NCI-H2029 treated with DMSO at 0.1 percent for 48 hours (cell line): ENCODE data around the gene NR1H4.
"Not testable (repeated sequence)": the region's sequence is repeated elsewhere in the genome, so short reads cannot be mapped to it uniquely, and the experiment has no call there.

Experiments used
- DNase-seq: peaks from one replicate; lab custom pipeline; 2025; lab: John Stamatoyannopoulos, UW

Gene NR1H4

DNA sequence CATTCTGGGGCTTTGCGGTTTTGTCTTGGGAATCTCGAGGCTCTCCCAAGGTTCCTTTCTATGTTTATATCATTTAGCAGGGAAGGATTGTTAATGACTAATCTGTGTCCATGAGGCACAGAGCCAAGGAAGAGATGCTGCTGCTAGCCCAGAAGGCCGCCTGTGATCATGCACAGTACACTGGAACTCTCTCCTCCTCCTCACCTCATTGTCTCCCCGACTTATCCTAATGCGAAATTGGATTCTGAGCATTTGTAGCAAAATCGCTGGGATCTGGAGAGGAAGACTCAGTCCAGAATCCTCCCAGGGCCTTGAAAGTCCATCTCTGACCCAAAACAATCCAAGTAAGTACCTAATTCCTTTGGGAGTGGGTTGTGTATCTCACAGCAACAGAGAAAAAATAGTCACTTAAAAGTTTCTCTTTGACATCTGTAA, at the start of gene NR1H4:
NR1H4 (plus strand) TSS at position 151 of the 435 bp plus-strand sequence. CDS start 19,458 bp downstream, outside the sequence.
- no peak for DNase-seq

- no peak for DNase-seq
These were observed 47.5 kb upstream of the NR1H4 start for GRCh38 chr12:100426145-100426544.

- no peak for DNase-seq
These were observed 46.6 kb upstream of the NR1H4 start for GRCh38 chr12:100427078-100427477.

DNA sequence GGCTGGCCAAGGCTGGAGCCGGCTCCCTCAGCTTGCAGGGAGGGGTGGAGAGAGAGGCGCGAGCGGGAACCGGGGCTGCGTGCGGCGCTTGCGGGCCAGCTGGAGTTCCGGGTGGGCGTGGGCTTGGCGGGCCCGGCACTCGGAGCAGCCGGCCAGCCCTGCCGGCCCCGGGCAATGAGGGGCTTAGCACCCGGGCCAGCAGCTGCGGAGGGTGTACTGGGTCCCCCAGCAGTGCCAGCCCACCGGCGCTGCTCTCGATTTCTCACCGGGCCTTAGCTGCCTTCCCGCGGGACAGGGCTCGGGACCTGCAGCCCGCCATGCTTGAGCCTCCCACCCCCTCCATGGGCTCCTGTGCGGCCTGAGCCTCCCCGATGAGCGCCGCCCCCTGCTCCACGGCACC, 43.4 kb upstream of the NR1H4 start:
- DNase-seq: not testable (repeated sequence)

- no peak for DNase-seq
These were observed 40.0 kb upstream of the NR1H4 start for GRCh38 chr12:100433701-100434100.

DNA sequence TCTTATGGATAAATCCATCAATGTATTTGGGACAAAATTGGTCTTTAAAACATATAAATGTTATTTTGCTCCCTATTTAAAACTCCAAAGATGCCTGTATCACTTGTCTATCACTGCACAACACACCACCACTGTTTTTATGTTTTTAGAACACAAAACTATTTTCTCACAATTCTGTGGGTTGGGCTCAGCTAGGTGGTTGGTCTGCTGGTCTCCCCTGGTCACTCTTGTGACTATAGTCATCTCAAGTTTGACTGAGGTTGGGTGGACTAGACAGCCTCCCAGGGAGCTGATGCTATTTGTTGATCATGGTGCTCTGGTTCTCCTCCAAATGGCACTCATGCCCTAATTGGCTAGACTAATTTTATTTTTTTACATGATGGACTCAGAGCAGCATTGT, 39.5 kb upstream of the NR1H4 start:
- no peak for DNase-seq

GRCh38 chr12:100435957-100436356, 37.7 kb upstream of the NR1H4 start:
- no peak for DNase-seq

- no peak for DNase-seq
These were observed 36.4 kb upstream of the NR1H4 start for GRCh38 chr12:100437038-100437841.

DNA sequence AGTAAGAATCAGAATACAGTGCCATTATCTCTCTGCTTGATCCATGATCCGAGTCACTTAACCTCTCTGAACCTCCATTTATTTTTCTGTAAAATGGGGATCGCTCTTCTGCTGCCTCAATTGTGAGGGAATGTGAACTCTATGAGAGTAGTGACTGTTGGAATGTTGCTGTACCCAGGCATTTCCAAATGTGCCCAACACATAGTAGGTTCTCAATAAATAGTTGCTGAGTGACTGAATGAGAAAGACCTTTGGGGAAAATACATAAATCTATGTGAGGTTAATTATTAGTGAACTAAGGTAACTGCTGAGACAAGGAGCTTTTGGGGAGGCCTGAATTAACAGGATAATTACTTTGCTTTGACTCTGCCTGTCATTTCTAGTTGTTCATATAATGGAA, 33.9 kb upstream of the NR1H4 start:
- DNase-seq: no peak

DNA sequence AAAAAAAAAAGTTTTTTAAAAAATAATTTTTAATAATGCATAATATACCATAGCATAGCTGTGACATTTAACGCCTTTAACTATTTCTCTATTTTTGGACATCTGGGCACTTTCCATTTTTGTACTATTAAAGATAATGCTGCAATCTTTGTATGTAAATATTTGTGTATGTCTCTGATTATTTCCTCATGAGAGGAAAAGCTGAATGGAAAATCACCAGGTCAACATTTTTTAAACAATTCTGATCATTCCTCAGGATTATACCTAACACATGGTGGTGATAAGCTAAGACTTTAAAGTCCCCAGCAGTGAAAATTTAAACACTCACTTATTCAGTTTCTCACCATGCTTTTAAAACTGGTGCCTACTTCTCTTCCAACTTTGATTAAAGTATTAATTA, 31.3 kb upstream of the NR1H4 start:
- no peak for DNase-seq

DNA sequence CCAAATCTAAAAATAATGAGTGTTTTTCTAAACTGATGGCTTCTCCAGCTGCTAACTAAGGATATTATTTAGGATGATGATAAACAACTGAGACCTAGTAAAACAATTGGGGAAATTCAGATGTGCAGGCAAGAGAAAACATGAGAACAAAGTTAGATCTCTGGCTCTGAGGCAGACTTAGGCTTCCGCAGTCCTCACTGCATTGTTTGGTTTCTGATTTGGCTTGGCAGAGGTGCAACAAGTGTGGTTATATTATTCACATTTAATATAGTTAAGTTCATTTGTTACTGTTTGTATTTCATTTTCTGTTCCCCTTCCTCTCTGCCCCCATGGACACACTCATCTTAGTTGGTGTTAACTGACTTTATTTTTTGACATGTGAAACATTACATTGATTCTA, 30.2 kb upstream of the NR1H4 start:
- DNase-seq: no peak

- no peak for DNase-seq
These were observed 28.6 kb upstream of the NR1H4 start for GRCh38 chr12:100445081-100445481.

GRCh38 chr12:100447381-100447780, 26.3 kb upstream of the NR1H4 start:
- no peak for DNase-seq

- no peak for DNase-seq
These were observed 25.0 kb upstream of the NR1H4 start for GRCh38 chr12:100448656-100449055.

DNA sequence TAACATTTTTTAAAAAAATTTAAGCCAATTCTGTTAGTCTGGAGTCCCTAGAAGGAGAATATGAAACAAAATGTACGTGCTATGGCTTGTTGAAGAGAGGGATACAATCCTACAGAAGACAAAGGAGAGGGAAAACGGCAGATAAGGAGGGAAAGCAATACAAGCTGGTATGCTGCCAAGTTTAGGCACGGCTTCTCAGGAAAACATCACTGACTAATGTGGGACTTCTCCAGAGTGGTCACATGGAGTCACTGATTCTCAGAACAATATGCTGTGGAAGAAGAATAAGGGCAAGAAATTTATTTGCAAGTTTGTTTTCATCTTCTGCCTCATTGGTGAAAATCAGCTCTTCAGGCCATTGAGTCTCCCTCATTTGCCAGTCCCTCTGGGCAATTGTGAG, 22.9 kb upstream of the NR1H4 start:
- DNase-seq: no peak

DNA sequence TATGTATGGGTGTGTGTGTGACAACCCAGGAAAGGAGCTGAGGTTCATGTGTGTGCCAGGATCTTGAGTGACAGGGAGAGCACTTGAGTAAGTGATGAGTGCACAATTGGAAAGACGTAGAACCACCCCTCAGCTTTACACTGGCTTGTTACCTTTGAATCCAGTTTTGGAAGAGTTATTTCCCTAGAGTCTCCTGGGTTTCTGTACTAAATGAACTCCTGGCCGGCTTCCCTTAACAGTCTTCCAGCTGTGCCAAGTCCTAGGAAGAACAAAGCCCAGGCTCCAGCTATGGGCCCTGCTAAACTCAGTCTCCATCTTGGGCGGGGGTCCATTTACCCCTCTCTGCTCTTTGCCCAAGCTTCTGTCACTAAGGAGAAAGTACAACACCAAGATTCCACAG, 19.7 kb upstream of the NR1H4 start:
- no peak for DNase-seq

GRCh38 chr12:100455896-100456295, 17.8 kb upstream of the NR1H4 start:
- no peak for DNase-seq

DNA sequence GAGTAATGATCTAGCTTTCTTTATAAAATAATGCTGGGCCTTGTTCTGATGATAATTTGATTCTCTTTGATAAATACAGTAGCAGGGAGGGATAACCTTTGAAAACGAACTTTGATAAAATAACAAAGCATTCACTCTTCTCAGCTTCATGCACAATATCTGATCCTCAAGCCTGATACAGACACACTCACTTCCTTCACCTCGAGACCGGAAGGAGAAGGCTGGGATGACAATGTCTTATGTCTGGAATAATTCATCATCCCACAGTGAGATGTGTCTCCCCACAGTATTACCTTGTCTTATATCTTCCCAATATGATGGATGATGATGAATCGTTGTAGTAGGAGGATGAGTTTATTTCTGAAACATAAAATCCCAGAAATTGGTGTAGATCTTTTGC, 15.5 kb upstream of the NR1H4 start:
- no peak for DNase-seq

- no peak for DNase-seq
These were observed 13.0 kb upstream of the NR1H4 start for GRCh38 chr12:100460702-100461101.

DNA sequence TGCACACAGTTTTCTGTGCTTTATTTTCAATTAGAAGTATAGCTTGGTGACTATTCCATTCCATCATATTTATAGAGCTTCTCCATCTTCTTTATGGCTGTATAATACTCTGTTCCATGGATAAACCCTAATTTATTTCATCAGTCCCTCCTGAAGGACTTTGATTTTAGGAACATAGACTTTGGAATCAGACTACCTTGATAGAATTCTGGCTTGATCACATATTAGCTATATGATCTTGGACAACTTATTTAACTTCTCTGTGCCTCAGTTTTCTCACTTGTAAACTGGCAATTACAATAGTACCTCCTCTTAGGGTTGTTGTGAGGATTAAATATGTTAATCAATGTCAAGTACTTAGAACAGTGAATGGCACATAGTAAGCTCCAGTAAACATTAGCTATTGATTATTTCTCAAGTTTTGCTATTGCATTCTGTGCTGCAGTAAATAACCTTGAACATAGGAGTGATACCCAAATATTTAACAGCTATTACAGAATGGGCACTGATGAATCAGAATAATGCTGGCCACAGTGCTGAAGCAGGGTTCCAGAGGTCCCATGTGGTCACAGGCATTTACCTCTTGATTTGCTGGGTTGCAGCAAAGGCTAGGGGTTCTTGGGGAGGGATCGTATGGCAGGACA, 12.2 kb upstream of the NR1H4 start:
- DNase-seq: no peak

DNA sequence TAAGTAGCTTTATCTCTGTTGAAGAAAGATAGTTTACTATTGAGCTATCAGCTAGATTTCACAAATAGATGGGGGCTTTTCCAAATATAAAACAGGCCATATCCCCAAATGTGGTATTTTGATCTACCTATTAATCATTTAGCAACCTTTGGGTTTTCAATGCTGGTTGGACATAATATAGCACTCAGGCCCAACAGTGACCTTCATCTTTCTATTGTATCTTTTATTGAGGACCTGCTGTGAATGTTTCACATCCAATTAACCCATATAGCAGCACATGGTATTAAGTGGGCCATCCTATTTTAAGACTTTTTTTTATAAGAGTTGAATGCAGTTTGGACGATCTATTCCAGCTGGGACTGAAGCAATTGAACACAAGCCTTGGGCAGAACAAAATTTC, 10.0 kb upstream of the NR1H4 start:
- DNase-seq: no peak

GRCh38 chr12:100464529-100464928, 9.1 kb upstream of the NR1H4 start:
- no peak for DNase-seq

GRCh38 chr12:100468126-100468525, 5.5 kb upstream of the NR1H4 start:
- no peak for DNase-seq

DNA sequence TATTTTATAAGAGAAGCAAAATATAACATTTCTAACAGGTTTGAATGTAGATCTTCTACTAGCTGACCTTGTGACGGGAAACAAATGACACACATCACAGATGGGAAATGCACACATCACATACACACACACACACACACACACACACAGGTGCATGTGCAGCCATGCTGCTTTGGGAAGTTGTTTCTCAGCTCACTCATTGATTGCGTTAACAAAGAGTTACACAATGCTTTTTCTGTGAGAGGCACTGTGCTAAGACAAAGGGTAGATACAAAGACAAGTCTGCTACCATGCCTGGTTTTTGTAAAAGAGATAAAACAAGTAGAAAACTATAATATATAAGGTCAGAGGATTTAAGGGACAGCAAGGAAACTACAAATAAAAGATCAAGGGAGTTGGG, 1.3 kb upstream of the NR1H4 start:
- no peak for DNase-seq
